Measurements from ENCODE around the gene TSPAN5.
"Not testable (repeated sequence)": the region's sequence is repeated elsewhere in the genome, so short reads cannot be mapped to it uniquely, and the experiment has no call there.

Gene TSPAN5

GRCh38 chr4:98482847-98483806, 175.3 kb downstream of the TSPAN5 start:
- DNase-seq = no peak

- no peak for DNase-seq
Measured at GRCh38 chr4:98482503-98482846, 175.9 kb downstream of the TSPAN5 start.

GRCh38 chr4:98481167-98481566, 177.2 kb downstream of the TSPAN5 start:
- no peak for DNase-seq

- no peak for DNase-seq
Measured at GRCh38 chr4:98480535-98480934, 177.9 kb downstream of the TSPAN5 start.

- not testable (repeated sequence) for DNase-seq
Measured at GRCh38 chr4:98479590-98479989, 178.8 kb downstream of the TSPAN5 start.

GRCh38 chr4:98476891-98477290, 181.5 kb downstream of the TSPAN5 start:
- no peak for DNase-seq

- DNase-seq = no peak
Measured at GRCh38 chr4:98474408-98474844, 184.0 kb downstream of the TSPAN5 start.

- DNase-seq = no peak
Measured at GRCh38 chr4:98473046-98473445, 185.4 kb downstream of the TSPAN5 start.

- peak; percentile 40 to 50 for DNase-seq
Measured at GRCh38 chr4:98470831-98471230, 187.6 kb downstream of the TSPAN5 start.

GRCh38 chr4:98470366-98470765, 188.0 kb downstream of the TSPAN5 start:
- DNase-seq = no peak

- no peak for DNase-seq
Measured at GRCh38 chr4:98469771-98470170, 188.6 kb downstream of the TSPAN5 start.

GRCh38 chr4:98468709-98469108, 189.7 kb downstream of the TSPAN5 start:
- DNase-seq = no peak

- DNase-seq = peak; percentile 88 to 89
Measured at GRCh38 chr4:98467627-98468072, 190.8 kb downstream of the TSPAN5 start.

GRCh38 chr4:98466868-98467599, 191.4 kb downstream of the TSPAN5 start:
- no peak for DNase-seq

- no peak for DNase-seq
Measured at GRCh38 chr4:98462487-98462886, 195.9 kb downstream of the TSPAN5 start.

- not testable (repeated sequence) for DNase-seq
Measured at GRCh38 chr4:98461121-98461865, 197.1 kb downstream of the TSPAN5 start.

GRCh38 chr4:98457422-98457821, 201.0 kb downstream of the TSPAN5 start:
- DNase-seq = not testable (repeated sequence)

- no peak for DNase-seq
Measured at GRCh38 chr4:98452091-98452490, 206.3 kb downstream of the TSPAN5 start.

- peak; percentile 27 to 30 for DNase-seq
Measured at GRCh38 chr4:98448908-98449307, 209.5 kb downstream of the TSPAN5 start.

GRCh38 chr4:98447648-98448047, 210.8 kb downstream of the TSPAN5 start:
- no peak for DNase-seq

- DNase-seq = peak; percentile 64 to 65
Measured at GRCh38 chr4:98446499-98447375, 211.7 kb downstream of the TSPAN5 start.

- DNase-seq = no peak
Measured at GRCh38 chr4:98444371-98444770, 214.0 kb downstream of the TSPAN5 start.

Measured in Kasumi-1 (cell line).